Endothelial cell of umbilical vein (primary cell): ENCODE results near the gene ADA. TPM values are rescaled to one million over a fixed set of nuclear protein-coding genes. Genes with fewer than 3 reads are reported as not detected.

Experiments
- BruUV-seq: library from RNA; stranded (reverse); fragments of 400-500 nt; replicated peaks from 2 replicates; lab custom pipeline; 2021; lab: Mats Ljungman, UMichigan
- CTCF ChIA-PET: fragments of 300-600, 350-600 bp; sonication (Branson Sonifier 250); formaldehyde crosslinking; loops from one replicate; lab custom pipeline; 2021; ENCODE audit warnings: antibody characterized with exemption, inconsistent platforms; lab: Charles Lee
- POLR2A ChIA-PET: fragments of 300-600, 350-600 bp; sonication (Branson Sonifier 250); formaldehyde crosslinking; loops from one replicate; lab custom pipeline; 2021; ENCODE audit warnings: antibody characterized with exemption, inconsistent platforms; lab: Charles Lee
- DNase-seq: peaks from one replicate; pipeline ENCODE4 v3.0.0-alpha.2; 2011; ENCODE audit warnings: low read depth, low spot score
- FAIRE-seq: peaks from 2 replicates; lab custom pipeline; 2011; peaks lifted over from hg19 to GRCh38; lab: Jason Lieb, UNC
- H2AFZ ChIP-seq: 2 replicates; pipeline ENCODE4 v1.6.0; 2012; ENCODE audit warnings: low read depth, low read length, control low read depth, inconsistent platforms
- H3K27ac ChIP-seq: 2 replicates; pipeline ENCODE4 v1.5.1; 2011; ENCODE audit warnings: low read depth, mild to moderate bottlenecking, control low read depth, low read length, moderate library complexity; ENCODE audit not compliant: insufficient read depth
- H3K27me3 ChIP-seq, 2 experiments: 2 replicates each; pipeline versions ENCODE4 v1.6.0 to v1.6.1; 2011; ENCODE audit warnings: low read length in 2 of 2, mixed read lengths in 1 of 2; ENCODE audit not compliant: control insufficient read depth in 2 of 2, insufficient read depth in 2 of 2
- H3K36me3 ChIP-seq, 2 experiments: 2 replicates in 1 of 2; 3 replicates in 1 of 2; pipeline ENCODE4 v1.5.1; 2011; ENCODE audit warnings: low read length in 2 of 2, mild to moderate bottlenecking in 1 of 2, moderate library complexity in 1 of 2; ENCODE audit not compliant: control insufficient read depth in 2 of 2, insufficient read depth in 2 of 2; ENCODE audit errors: extremely low read depth in 1 of 2
- H3K4me1 ChIP-seq: 3 replicates; pipeline ENCODE4 v1.5.1; 2011; ENCODE audit warnings: mild to moderate bottlenecking, low read length; ENCODE audit not compliant: control insufficient read depth, insufficient read depth; ENCODE audit errors: extremely low read depth
- H3K4me2 ChIP-seq: 2 replicates; pipeline ENCODE4 v1.6.1; 2011; ENCODE audit warnings: low read length, control low read depth, mixed read lengths; ENCODE audit not compliant: insufficient read depth
- H3K4me3 ChIP-seq, 3 experiments: fragments of 200-600 bp in 1 of 3; sonication (generic), shearing (Covaris generic) in 1 of 3; replicated peaks in 1 of 3; 2 replicates each; pipeline ENCODE4 v1.5.1; 2011 to 2016; ENCODE audit warnings: control low read depth in 3 of 3, low read length in 3 of 3, mild to moderate bottlenecking in 2 of 3, inconsistent platforms in 1 of 3, low read depth in 1 of 3, moderate library complexity in 1 of 3; ENCODE audit not compliant: insufficient read depth in 1 of 3
- H3K79me2 ChIP-seq: 2 replicates; pipeline ENCODE4 v1.6.0; 2012; ENCODE audit warnings: low read length, inconsistent platforms; ENCODE audit not compliant: control insufficient read depth, insufficient read depth
- H3K9ac ChIP-seq: replicated peaks from 2 replicates; pipeline ENCODE3; 2011; ENCODE audit warnings: low read length, control low read depth; ENCODE audit not compliant: insufficient read depth; ENCODE audit errors: extremely low read depth
- H3K9me1 ChIP-seq: replicated peaks from 3 replicates; pipeline ENCODE4 v1.6.0; 2011; ENCODE audit warnings: mild to moderate bottlenecking, low read length; ENCODE audit not compliant: control insufficient read depth, insufficient read depth; ENCODE audit errors: extremely low read depth
- H3K9me3 ChIP-seq: replicated peaks from 2 replicates; pipeline ENCODE4 v1.5.1; 2012; ENCODE audit warnings: low read length, inconsistent platforms; ENCODE audit not compliant: control insufficient read depth, insufficient read depth
- H4K20me1 ChIP-seq: replicated peaks from 2 replicates; pipeline ENCODE3; 2011; ENCODE audit warnings: mild to moderate bottlenecking, low read length; ENCODE audit not compliant: control insufficient read depth, insufficient read depth; ENCODE audit errors: extremely low read depth
- EZH2 ChIP-seq: IDR thresholded peaks from 2 replicates; pipeline ENCODE4 v1.6.1; 2012; ENCODE audit warnings: borderline replicate concordance, low read depth, mild to moderate bottlenecking, moderate library complexity, low read length, inconsistent platforms; ENCODE audit not compliant: severe bottlenecking
- FOS ChIP-seq: IDR thresholded peaks from 2 replicates; pipeline ENCODE4 v1.6.1; 2011; ENCODE audit warnings: mild to moderate bottlenecking, low read length, moderate library complexity, borderline replicate concordance; ENCODE audit not compliant: insufficient read depth
- GATA2 ChIP-seq: IDR thresholded peaks from 2 replicates; pipeline ENCODE4 v1.7.0; 2011; ENCODE audit warnings: low read depth, mild to moderate bottlenecking, moderate library complexity, mixed read lengths, low read length; ENCODE audit not compliant: insufficient read length, insufficient read depth
- JUN ChIP-seq: IDR thresholded peaks from 2 replicates; pipeline ENCODE4 v1.6.1; 2011; ENCODE audit warnings: borderline replicate concordance, low read depth; ENCODE audit not compliant: insufficient read length, insufficient read depth
- MYC ChIP-seq: IDR thresholded peaks from one replicate; pipeline ENCODE4 v1.6.1; 2011; ENCODE audit warnings: mild to moderate bottlenecking, low read depth, low read length
- POLR2A ChIP-seq: IDR thresholded peaks from 2 replicates; pipeline ENCODE4 v1.6.1; 2012; ENCODE audit warnings: low read depth, mild to moderate bottlenecking, control low read depth, low read length
- POLR2AphosphoS5 ChIP-seq: IDR thresholded peaks from 2 replicates; pipeline ENCODE4 v1.6.1; 2012; ENCODE audit warnings: low read depth, mild to moderate bottlenecking, control low read depth, low read length, moderate library complexity; ENCODE audit not compliant: insufficient read depth
- dilution Hi-C: fragments of 300-500 bp; cut with MboI; formaldehyde crosslinking; loops from one replicate; pipeline ENCODE4 v1.15.0; 2019; ENCODE audit warnings: low sequenced_read_pairs; ENCODE audit not compliant: extremely low pct_ligation_motif_present
- intact Hi-C: fragments of 100-400 bp; cut with micrococcal nuclease; formaldehyde crosslinking; loops from one replicate; pipeline ENCODE4 v1.10.0; 2022
- polyA plus RNA-seq, 4 experiments: library from polyadenylated mRNA; depleted of rRNA in 3 of 4; stranded (reverse) in 3 of 4; unstranded in 1 of 4; fragments of >200 nt; gene quantifications; 2 replicates each; pipeline versions ENCODE4 v1.2.1 to v1.2.3, GENCODE V29; 2011 to 2012; ENCODE audit warnings: missing spikeins in 1 of 4
- total RNA-seq: library from RNA; stranded (reverse); gene quantifications from 2 replicates; pipeline ENCODE4 v1.2.3, GENCODE V29; 2021
- TF ChIP-seq, protein P1 (sequence below): IDR thresholded peaks from 2 replicates; pipeline ENCODE4 v1.6.1; 2011; ENCODE audit not compliant: insufficient read depth, insufficient read length
- TF ChIP-seq, protein P2 (sequence below), 2 donors: IDR thresholded peaks; 1 replicate in 1 of 2; 2 replicates in 1 of 2; pipeline ENCODE4 v1.5.1; 2011; ENCODE audit warnings: low read length in 2 of 2, mild to moderate bottlenecking in 2 of 2, moderate library complexity in 2 of 2, control low read depth in 1 of 2, inconsistent platforms in 1 of 2, low read depth in 1 of 2; ENCODE audit not compliant: insufficient read depth in 1 of 2; ENCODE audit errors: extremely low read depth in 1 of 2

ADA gene
- total and polyA plus RNA-seq, 2 donors (not counting 3 experiments of a cell fraction or from before 2014, with no cell fraction given) = 26.3 to 33.1 TPM

DNA sequence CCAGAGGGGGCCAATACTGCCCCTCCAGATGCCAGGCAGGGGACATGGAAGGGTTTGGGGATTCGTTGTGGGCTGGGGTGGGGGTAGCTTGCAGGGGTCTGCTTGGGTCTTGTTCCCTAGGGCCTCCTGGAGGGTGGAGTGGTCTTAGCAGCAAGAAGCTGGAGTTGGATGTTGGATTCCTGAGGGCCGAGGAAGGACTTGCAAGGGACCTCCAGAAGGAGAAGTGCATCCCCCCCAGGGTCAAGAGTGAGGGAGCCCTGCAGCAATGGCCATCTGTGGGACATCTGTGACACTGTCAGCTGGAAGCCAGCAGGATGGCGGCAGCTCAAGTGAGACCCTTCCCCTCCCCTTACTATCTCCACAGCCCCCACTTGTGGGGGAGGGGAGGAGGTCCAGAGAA lies 38.3 kb upstream of the ADA start:
- no peaks in the 10 kb centered on the region for H3K9me1 ChIP-seq
- H3K27me3 ChIP-seq = no peaks in the 10 kb centered on the region
- POLR2A ChIA-PET = no interaction called here
- BruUV-seq = no TSS peak
- no peak overlapping the region for H3K4me2 ChIP-seq
- H3K27ac ChIP-seq = no peak overlapping the region
- H4K20me1 ChIP-seq = no peaks in the 10 kb centered on the region
- no peak overlapping the region for H3K9ac ChIP-seq
- peaks cover 4% of the 10 kb centered on the region for H3K9me3 ChIP-seq
- H3K4me1 ChIP-seq = peaks cover 25% of the 10 kb centered on the region
- dilution Hi-C loops (no loop called here), intact Hi-C loops (no loop called here)
- no peak for DNase-seq
- H3K36me3 ChIP-seq = no peaks in the 10 kb centered on the region
- FAIRE-seq = no peak
- no peak overlapping the region for H3K4me3 ChIP-seq
- no peak overlapping the region for H2AFZ ChIP-seq
- CTCF ChIA-PET = interaction anchor here (0.9 to 2.9 kb wide), 5 partner anchors 13 to 43 kb away, joined by 3 to 26 read pairs (median 4); partner anchors contain the start of gene CCN5
- TF ChIP-seq JUN = no peak
- TF ChIP-seq FOS = no peak
- TF ChIP-seq EZH2 = no peak
- TF ChIP-seq, protein P1, sequence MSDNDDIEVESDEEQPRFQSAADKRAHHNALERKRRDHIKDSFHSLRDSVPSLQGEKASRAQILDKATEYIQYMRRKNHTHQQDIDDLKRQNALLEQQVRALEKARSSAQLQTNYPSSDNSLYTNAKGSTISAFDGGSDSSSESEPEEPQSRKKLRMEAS = no peak
- TF ChIP-seq MYC = no peak
- TF ChIP-seq POLR2A = no peak
- TF ChIP-seq, protein P2, sequence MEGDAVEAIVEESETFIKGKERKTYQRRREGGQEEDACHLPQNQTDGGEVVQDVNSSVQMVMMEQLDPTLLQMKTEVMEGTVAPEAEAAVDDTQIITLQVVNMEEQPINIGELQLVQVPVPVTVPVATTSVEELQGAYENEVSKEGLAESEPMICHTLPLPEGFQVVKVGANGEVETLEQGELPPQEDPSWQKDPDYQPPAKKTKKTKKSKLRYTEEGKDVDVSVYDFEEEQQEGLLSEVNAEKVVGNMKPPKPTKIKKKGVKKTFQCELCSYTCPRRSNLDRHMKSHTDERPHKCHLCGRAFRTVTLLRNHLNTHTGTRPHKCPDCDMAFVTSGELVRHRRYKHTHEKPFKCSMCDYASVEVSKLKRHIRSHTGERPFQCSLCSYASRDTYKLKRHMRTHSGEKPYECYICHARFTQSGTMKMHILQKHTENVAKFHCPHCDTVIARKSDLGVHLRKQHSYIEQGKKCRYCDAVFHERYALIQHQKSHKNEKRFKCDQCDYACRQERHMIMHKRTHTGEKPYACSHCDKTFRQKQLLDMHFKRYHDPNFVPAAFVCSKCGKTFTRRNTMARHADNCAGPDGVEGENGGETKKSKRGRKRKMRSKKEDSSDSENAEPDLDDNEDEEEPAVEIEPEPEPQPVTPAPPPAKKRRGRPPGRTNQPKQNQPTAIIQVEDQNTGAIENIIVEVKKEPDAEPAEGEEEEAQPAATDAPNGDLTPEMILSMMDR (IDR thresholded peaks at IDR 0.05; ENCODE audit: extremely low read depth in 1 of 2, insufficient read depth in 1 of 2, low read depth in 1 of 2, low read length in 2 of 2) = no peak
- no peak for TF ChIP-seq GATA2
- TF ChIP-seq POLR2AphosphoS5 = no peak
- H3K79me2 ChIP-seq = no peaks in the 10 kb centered on the region
